HG03457 (cell line): Measurements from ENCODE around the gene WDR74.
"Not testable (repeated sequence)": the region's sequence is repeated elsewhere in the genome, so short reads cannot be mapped to it uniquely, and the experiment has no call there.

Experiments used
- ATAC-seq: cut with Tn5 transposase; IDR thresholded peaks from one replicate; pipeline ENCODE4 v1.9.1; 2021; ENCODE audit warnings: moderate number of reproducible peaks; ENCODE audit not compliant: unreplicated experiment

WDR74 gene

DNA sequence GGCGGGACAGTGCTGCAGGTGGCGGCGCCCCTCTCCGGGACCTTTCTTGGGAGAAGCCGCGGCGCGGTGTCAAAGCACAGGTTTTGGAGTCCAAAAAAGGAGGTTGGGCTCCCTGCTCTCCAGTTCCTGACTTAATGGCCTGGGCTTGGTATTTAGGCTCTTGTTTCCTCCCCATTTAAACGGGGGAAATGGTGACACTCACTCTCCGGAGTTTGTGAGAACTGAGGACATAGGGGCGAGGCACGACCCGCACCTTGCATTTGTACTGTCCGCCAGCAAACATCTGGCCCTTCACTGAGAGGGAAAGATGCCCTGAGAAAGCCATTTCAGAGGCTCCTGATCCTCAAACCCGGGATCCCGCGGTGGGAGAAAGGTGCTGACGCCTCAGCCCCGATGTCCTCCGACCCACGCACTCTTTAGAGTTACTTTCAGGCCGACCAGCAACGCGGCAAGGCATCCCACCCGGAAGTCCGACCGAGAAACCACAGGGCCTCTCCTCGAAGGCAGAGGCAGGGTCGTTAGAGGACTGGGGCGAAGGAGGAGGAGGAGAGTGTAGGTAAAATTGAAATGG lies 2.9 kb upstream of the WDR74 start:
- ATAC-seq = no peak

- ATAC-seq = peak; percentile 49
Measured at GRCh38 chr11:62841361-62842170, 2.2 kb upstream of the WDR74 start.

DNA sequence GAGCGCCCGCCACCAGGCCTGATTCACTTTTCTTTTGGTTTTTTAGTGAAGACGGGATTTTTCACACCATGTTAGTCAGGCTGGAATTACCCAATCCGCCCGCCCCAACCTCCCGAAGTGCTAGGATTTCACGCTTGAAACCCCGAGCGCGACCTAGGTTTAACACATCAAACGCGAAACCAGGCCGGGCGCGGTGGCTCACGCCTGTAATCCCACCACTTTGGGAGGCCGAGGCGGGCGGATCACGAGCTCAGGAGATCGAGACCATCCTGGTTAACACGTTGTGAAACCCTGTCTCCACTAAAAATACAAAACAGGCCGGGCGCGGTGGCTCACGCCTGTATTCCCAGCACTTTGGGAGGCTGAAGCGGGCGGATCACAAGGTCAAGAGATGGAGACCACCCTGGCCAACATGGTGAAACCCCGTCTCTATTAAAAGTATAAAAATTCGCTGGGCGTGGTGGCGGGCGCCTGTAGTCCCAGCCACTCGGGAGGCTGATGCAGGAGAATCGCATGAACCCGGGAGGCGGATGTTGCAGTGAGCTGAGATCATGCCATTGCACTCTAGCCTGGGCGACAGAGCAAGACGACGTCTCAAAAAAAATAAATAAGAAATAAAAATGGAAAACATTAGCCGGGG lies 1.5 kb upstream of the WDR74 start:
- not testable (repeated sequence) for ATAC-seq

DNA sequence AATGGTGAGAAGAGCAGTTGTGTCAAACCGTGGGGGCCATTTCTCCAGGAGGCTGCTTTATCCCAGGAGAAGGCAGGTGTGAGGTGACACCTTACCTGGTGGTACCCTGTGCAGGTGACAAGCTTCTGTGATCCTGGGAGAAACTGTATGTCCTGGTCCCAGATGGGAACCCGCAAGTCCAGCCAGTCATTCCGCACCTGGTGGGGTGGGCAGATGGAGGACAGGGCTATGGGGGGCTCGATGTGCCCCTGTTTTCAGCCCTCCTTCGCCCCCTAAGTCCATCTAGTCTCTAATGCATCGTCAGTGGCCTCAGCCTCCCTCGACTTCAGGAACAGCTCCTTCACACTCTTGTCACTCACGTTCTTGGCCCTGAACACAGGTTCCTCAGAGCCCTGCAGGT lies 4.1 kb downstream of the WDR74 start:
- no peak for ATAC-seq

- ATAC-seq = peak; percentile 8
Measured at GRCh38 chr11:62832336-62833234, 6.8 kb downstream of the WDR74 start, which contains the start of gene TEX54. TSS of gene TEX54 (minus strand) at chr11:62832841.

- ATAC-seq = peak; percentile 58
Measured at GRCh38 chr11:62831520-62832335, 7.7 kb downstream of the WDR74 start, which contains the start of gene STX5. TSS of gene STX5 (minus strand) at chr11:62832051. CDS start at chr11:62831243, 808 bp downstream.

DNA sequence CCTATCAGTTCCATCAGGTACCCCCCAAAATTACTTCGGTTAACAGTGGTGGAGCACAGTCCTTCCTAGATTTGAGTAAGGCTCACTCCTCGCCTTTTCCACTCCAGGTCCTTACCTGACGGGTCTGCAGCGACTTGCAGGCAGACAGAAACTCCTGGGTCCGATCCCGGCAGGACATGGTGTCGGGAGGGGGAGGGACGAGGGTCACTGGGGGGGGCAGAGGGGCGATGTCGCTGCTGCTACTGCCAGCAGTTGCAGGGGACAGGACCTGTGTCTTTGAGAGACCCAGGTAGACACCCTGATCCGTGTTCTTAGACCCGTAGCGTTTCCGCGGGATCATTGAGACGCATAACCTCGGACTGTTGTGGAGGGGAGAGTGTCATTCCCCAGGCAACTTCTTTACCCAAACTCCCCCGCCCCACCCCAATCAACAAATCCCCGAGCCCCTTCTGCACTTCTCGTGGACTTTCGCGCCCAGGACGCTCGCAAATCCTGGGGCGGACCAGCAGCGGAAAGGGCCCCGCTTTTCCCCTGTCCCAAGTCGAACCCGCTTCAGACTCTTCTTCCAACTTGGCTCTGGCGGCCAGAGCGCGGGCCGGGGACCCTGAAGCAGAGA lies 8.4 kb downstream of the WDR74 start:
- ATAC-seq = no peak

GRCh38 chr11:62828130-62828529 lies 11.3 kb downstream of the WDR74 start:
- ATAC-seq = not testable (repeated sequence)

- no peak for ATAC-seq
Measured at GRCh38 chr11:62823677-62824076, 15.7 kb downstream of the WDR74 start.

DNA sequence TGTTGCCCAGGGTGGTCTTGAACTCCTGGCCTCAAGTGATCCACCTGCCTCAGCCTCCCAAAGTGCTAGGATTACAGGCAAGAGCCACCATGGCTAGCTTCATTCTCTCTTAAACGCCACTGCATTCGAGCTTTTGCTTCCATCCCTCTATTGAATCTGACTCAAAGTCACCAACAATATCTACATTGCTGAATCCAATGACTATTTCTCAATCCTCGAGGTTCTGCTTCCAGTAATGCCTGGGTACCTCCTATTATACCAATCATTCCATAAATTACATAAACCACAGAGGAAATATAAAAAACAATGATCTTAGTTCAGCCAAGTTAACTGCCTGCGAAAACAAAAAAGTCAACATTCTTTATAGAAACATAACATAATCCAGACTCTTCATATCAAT lies 22.3 kb downstream of the WDR74 start:
- ATAC-seq = no peak

GRCh38 chr11:62816557-62816956 lies 22.8 kb downstream of the WDR74 start:
- ATAC-seq = no peak

GRCh38 chr11:62811659-62812058 lies 27.7 kb downstream of the WDR74 start:
- ATAC-seq = no peak

GRCh38 chr11:62810748-62811147 lies 28.6 kb downstream of the WDR74 start:
- ATAC-seq = no peak

GRCh38 chr11:62806611-62807121 lies 32.7 kb downstream of the WDR74 start:
- ATAC-seq = no peak

DNA sequence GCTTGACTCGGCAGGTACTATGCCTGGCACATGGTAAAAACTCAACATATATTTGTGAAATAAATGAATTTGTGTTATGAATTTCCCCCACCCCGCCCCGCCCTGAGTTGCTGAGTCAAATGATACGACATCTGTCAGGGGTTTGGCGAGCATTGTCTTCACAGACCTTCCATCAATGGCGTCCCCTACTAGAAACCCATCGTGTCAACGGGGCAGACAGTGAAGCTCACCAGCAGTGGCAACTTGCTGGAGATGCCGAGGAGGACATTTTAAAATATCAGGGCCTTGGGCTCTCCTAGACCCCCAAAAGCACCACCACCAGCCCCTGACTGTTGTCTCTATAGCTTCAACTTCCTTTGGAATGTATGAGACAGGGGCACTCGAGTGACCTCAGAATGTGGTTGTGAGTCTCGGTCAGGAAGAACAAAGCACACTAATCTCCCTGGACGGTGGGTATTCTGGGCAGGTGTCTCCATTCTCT lies 33.4 kb downstream of the WDR74 start:
- ATAC-seq = no peak

DNA sequence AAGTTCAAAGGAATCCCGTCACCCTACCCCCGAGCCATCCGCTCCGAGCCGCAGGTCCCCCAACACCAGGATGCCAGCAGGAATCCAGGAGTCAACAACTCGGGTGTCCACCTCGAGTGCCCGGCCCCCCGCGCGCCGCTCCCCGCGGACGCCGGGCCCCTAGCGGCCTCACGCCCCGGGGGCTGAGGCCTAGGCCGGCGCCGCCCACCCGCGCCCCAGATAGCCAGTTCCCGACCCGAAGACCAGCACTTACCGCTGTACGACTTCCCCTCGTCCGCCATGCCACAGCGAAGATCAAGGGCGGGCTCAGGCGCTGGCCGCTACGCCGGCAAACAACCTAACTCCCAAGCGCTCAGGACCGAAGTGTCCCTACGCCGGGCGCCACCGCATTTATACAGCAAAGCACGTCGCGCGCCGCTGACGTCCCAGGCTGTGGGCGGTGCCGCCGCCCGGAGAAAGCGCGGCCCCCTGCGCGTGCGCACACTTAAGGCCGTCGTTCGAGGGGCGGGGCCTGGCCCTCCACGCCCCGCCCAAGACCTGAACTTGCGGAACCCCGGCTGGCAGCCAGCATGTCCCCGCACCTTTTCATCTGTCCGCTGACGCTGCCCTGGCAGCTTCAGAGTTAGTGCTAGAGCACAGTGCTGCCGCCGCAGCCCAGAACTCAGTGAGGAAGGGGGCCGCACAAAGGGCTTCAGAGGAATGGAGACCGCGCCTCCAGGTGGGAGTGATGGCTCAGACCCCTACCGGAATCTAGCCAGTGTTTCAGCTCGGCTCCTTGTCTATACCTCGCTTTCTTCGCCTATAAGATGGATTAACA lies 34.1 kb downstream of the WDR74 start, which contains the start of gene NXF1:
Gene NXF1 (minus strand): TSS at position 365 of the 817 bp plus-strand sequence. CDS start 84 bp downstream, at position 281.
- peak; percentile 66 for ATAC-seq

- ATAC-seq = no peak
Measured at GRCh38 chr11:62804310-62805075, 34.9 kb downstream of the WDR74 start.
